ENCODE measurements around the gene ZSCAN10. TPM values are rescaled to one million over a fixed set of nuclear protein-coding genes. Genes with fewer than 3 reads are reported as not detected.

ZSCAN10 gene
- total RNA-seq, 1 donor from 2014 or later: 0.34 TPM

- no peak for DNase-seq (ENCODE audit: low spot score, unreplicated experiment)
- no peak overlapping the region for H3K27ac Mint-ChIP-seq
- H3K4me3 Mint-ChIP-seq (ENCODE audit: low read depth): no peak overlapping the region
- peaks cover 23% of the 10 kb centered on the region for H3K27me3 Mint-ChIP-seq
- H3K9me3 Mint-ChIP-seq (ENCODE audit: low read depth): no peaks in the 10 kb centered on the region
- no peaks in the 10 kb centered on the region for H3K36me3 Mint-ChIP-seq (ENCODE audit: insufficient read depth)
- TF ChIP-seq, protein P1, sequence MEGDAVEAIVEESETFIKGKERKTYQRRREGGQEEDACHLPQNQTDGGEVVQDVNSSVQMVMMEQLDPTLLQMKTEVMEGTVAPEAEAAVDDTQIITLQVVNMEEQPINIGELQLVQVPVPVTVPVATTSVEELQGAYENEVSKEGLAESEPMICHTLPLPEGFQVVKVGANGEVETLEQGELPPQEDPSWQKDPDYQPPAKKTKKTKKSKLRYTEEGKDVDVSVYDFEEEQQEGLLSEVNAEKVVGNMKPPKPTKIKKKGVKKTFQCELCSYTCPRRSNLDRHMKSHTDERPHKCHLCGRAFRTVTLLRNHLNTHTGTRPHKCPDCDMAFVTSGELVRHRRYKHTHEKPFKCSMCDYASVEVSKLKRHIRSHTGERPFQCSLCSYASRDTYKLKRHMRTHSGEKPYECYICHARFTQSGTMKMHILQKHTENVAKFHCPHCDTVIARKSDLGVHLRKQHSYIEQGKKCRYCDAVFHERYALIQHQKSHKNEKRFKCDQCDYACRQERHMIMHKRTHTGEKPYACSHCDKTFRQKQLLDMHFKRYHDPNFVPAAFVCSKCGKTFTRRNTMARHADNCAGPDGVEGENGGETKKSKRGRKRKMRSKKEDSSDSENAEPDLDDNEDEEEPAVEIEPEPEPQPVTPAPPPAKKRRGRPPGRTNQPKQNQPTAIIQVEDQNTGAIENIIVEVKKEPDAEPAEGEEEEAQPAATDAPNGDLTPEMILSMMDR (IDR thresholded peaks at IDR 0.05; ENCODE audit: unreplicated experiment): no peak
- peaks cover 5% of the 10 kb centered on the region for H3K4me1 Mint-ChIP-seq (ENCODE audit: low read depth)
These were observed 36.5 kb downstream of the ZSCAN10 start for GRCh38 chr16:3062553-3062952.

DNA sequence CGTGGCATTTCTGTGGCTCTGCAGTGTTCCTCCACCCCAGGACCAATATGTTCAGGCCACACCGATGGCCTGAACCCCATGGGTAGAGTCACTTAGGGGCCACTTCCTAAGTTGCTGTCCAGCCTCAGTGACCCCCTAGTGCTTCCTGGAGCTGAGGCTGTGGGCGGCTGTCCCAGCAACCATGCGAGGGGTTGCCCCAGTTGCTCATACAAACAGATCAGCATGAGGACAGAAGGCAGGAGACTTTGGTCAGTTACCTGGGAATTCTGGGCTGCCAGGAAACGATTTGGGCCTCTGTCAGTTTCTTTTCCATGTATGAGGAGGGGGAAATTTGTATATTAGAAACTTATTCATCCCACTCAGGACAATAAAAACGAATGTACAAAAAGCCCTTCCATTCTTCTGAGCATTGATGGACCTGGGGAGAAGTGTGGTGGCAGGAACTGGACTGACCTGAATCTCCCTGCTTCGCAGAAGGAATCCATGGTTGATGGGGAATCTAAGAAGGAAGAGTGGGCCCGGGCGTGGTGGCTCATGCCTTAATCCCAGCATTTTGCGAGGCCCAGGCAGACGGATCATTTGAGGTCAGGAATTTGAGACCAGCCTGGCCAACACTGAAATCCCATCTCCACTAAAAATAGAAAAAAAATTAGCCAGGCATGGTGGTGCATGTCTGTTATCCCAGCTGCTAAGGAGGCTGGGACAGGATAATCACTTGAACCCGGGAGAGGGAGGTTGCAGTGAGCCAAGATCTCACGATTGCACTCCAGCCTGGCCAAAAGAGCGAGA, 38.6 kb downstream of the ZSCAN10 start:
- peaks cover 5% of the 10 kb centered on the region for H3K4me1 Mint-ChIP-seq (ENCODE audit: low read depth)
- peak overlapping the region; percentile 69 for H3K4me3 Mint-ChIP-seq (ENCODE audit: low read depth)
- TF ChIP-seq, protein P1 (IDR thresholded peaks at IDR 0.05; ENCODE audit: unreplicated experiment): no peak
- H3K27ac Mint-ChIP-seq: no peak overlapping the region
- no peak for DNase-seq (ENCODE audit: low spot score, unreplicated experiment)
- H3K36me3 Mint-ChIP-seq (ENCODE audit: insufficient read depth): peaks cover 2% of the 10 kb centered on the region
- H3K9me3 Mint-ChIP-seq (ENCODE audit: low read depth): no peaks in the 10 kb centered on the region
- peaks cover 27% of the 10 kb centered on the region for H3K27me3 Mint-ChIP-seq

DNA sequence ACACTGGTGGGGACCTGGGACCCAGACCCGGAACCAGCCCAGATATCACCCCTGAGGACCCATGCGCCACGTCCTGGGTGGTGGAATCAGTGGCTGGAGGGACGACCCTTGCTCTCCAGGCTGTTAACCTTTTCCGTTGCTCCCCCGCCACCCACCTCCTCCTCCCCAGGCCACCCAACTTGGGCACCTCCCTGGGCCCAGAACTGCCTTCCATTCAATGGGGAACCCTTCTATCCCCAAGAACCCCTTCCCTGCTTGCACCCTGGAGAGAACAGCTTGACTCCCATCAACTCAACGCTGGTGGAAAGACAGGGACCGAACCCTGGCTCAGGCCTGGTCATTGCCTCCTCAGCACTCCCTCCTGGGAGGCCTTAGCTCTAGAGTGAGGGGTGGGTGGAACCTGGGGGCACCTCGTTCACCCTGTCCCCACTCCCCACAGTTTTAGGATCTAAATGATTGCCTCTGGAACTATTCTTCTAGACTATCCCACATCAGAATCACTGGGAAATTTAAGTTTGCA, 39.3 kb downstream of the ZSCAN10 start:
- Mint-ChIP-seq H3K9me3 (ENCODE audit: low read depth) (no peaks in the 10 kb centered on the region), H3K4me1 (ENCODE audit: low read depth) (peaks cover 5% of the 10 kb centered on the region), H3K27ac (peak overlapping the region; percentile 90), H3K27me3 (peaks cover 28% of the 10 kb centered on the region), H3K36me3 (ENCODE audit: insufficient read depth) (peaks cover 4% of the 10 kb centered on the region), H3K4me3 (ENCODE audit: low read depth) (peak overlapping the region; percentile 69)
- TF ChIP-seq, protein P1 (IDR thresholded peaks at IDR 0.05; ENCODE audit: unreplicated experiment): no peak
- DNase-seq (ENCODE audit: low spot score, unreplicated experiment): no peak

GRCh38 chr16:3059041-3059722, 39.9 kb downstream of the ZSCAN10 start:
- peak; percentile 94 for DNase-seq (ENCODE audit: low spot score, unreplicated experiment)
- no peaks in the 10 kb centered on the region for H3K9me3 Mint-ChIP-seq (ENCODE audit: low read depth)
- H3K4me1 Mint-ChIP-seq (ENCODE audit: low read depth): peaks cover 5% of the 10 kb centered on the region
- TF ChIP-seq, protein P1 (IDR thresholded peaks at IDR 0.05; ENCODE audit: unreplicated experiment): peak; percentile 91
- peaks cover 5% of the 10 kb centered on the region for H3K36me3 Mint-ChIP-seq (ENCODE audit: insufficient read depth)
- H3K27ac Mint-ChIP-seq: peak overlapping the region; percentile 90
- peak overlapping the region; percentile 80 for H3K4me3 Mint-ChIP-seq (ENCODE audit: low read depth)
- H3K27me3 Mint-ChIP-seq: peaks cover 30% of the 10 kb centered on the region
